ENCODE results near the gene CDYL. TPM values are rescaled to one million over a fixed set of nuclear protein-coding genes. Genes with fewer than 3 reads are reported as not detected.

CDYL gene
- total RNA-seq, 1 donor from 2014 or later = 31.8 TPM

DNA sequence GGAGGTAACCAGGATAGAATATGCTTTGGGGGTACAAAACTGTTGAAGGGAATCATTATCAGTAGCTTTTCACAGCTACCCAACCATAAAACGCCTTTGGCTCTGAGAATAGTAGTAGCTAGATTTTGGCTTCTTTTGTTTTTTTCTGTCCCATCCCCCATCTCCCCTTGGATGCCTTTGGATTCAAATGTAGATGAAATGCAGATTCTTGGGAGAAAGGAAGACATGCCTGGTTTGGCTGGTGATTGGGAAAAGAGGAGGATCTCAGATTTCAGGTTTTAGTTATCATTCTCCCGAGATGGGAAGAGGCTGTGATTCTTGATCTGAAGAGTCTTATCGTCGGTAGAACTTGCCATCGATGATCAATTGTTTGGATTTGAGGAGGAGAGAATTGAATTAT, 3.5 kb upstream of the CDYL start:
- ATAC-seq (no peak), DNase-seq (no peak)
- intact Hi-C loops (cut with micrococcal nuclease) = no loop called here

DNA sequence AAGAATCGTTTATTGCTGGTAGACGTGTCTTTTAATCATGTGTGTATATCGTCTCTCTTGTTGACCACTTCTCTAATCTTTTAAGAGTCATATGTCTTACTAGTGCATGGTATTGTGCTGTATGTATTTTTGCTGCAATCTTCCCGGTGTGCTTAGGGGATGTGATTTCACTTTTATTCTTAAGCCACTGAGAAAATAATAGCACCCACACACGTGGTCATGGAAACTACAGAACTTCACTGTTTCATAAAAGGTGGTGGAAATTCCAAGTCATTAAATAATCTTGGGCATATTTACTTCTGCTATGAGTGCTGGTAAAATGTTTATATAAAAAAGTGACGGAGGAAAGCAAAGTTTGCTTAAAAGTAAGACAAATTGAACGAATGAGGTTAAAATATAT, 3.0 kb upstream of the CDYL start:
- DNase-seq (no peak), ATAC-seq (no peak)
- intact Hi-C loops (cut with micrococcal nuclease) = no loop called here

DNA sequence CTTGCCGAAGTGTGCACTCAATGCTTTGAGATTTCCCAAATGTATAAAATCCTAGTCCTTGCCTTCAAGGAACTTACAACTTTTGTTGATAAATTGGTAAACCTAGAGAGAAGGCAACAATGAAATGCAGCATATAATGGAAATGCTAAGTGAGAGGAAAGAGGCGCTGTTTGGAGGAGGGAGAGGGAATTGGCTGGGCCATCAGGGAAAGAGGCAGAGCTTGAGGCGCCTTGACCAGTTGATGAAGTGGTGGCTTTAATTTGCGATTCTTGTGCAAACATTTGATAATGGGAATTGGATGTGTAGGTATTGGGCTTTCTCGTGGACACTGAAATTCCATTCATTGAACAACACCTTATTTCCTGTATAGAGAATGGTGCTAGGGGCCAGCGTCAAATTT, 1.9 kb upstream of the CDYL start:
- ATAC-seq = no peak
- intact Hi-C loops (cut with micrococcal nuclease) = no loop called here
- no peak for DNase-seq

DNA sequence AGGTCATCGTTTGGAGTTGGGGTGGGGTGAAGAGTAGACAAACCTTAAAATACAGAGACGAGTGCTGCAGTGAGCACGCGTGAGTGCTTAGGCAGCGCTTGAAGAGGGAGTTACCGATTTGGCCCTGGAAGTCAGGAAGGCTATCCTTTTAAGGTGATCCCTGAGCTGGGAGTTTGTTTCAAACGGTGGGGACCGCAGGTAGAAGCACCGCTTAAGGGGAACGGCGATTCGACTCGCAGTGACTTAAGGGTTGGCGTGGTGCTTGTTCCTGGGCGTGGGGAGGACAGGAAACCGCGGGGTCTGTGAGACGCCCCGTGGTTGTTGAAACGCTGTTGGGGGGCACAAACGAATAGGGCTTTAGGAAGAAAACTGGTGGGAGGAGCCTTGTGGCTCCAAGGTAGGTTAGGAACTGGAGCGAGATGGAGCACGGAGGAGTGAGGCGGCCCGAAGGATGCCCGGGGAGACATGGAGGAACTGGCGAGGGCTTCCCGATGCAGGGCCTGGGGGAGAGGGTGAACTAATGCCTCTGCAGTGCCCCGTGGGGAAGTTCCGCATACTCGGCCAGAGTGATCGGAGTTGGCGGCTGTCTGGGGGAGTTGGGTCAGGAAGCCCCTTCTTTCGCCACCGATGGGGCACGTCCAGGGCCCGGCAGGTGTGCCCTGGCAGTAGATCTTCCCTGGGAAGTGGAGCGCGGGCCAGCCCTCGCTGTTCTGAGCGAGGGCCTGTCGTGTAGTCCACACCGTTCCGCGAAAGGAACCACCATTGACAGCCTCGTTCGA, 1.3 kb upstream of the CDYL start:
- DNase-seq = no peak
- intact Hi-C loops (cut with micrococcal nuclease) = no loop called here
- peak; percentile 8 for ATAC-seq

DNA sequence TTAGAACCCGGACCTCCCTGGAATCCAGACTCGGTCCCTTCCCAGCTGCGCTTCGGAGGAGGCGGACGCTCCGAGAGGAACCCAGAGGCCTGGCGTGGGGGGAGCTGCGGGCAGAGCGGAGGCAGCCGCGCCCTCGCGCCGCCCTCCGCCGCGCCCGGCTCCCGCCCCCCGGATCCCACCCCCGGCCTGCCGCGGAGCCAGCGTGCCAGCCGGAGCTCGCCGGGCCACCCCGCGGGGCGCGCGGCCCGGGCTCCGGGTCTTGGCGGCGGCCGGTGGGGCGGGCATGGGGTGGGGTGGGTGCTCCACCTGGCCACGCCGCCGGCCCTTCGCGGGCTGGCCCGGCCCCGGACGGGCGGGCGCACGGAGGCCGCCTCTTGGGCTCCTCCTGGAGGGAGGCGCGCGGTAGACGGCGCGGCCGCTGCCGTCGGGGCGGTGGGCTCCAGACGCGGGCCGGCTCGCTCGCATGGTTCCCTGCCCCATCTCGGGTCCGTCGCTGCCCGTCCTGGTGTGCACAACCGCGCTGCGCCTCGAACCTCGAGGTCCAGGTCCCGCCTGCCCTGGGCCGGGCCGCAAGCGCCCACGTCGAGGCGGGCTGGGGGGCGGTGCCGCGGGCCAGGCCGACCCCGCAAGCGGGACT, 592 bp upstream of the CDYL start:
- peak; percentile 84 for DNase-seq
- peak; percentile 86 for ATAC-seq
- intact Hi-C loops (cut with micrococcal nuclease) = no loop called here

DNA sequence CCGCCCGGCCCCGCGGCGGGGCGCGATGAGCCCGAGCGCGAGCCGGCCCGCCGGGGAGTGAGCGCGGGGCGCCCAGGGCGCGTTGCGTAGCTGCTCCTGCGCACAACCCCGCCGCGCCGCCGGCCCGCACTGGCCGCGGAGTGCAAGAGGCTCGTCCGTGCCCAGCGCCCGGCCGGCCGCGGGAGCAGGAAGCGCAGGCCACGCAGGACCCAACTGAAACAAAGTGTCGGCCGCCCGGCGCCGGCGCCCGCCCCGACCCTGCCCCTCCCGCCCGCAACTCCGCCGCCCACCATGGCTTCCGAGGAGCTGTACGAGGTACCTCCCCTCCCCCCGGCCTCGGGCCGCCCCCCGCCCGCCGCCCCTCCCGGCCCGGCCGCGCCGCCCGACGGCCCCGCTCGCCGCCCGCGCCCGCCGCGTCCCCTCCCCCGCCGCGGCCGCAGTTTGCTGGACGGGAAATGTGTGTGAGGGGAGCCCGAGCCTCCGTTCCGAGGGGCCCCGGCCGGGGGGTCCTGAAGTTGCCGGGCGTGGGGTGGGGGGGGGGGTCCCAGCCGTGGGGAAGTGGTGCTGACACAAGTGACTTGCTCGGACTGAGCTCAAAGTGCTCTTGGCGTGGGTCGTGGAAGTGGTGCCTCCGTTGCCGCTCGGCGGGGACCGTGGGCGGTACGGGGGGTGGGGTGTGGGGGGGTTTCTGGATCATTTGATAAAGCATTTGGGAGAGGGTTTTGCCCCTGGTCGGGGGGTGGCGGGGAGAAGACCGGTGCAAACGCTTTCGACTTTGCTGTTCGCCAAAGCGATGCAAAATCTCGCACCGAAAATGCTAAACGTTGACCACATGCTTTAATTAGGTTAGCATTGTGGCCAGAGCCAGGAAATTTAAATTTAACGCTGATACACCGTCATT, 539 bp downstream of the CDYL start:
- DNase-seq = no peak
- intact Hi-C loops (cut with micrococcal nuclease) = no loop called here

DNA sequence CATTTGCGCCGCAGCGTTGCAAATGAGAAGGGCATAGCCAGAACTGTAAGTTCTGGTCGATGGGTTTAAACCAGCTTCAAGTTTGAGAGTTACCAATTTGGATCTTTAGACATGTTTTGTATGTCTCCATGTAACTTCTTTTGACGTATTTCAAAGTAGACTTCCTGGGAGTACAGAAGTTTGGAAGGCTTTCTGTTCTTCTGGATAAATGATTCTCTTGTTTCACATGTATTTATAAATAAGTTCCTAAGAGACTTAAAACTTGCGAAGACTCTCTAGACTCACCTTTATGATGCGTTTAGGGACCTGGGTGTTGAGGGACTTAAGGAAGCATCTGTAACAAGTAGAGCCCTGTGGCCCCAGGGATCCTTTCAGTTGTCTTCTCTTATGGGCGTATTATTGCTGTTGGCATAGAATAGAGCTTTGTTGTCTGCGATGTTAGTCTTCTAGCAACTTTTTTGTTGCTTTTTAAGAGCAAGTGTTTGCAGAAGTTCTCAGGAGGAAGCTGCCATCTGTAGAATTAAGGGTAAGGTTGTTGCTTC, 1.3 kb downstream of the CDYL start:
- DNase-seq = no peak
- intact Hi-C loops (cut with micrococcal nuclease) = no loop called here
- ATAC-seq = no peak

More for the DNA sequence above, 539 bp downstream of the CDYL start:
- peak; percentile 9 for ATAC-seq

DNA sequence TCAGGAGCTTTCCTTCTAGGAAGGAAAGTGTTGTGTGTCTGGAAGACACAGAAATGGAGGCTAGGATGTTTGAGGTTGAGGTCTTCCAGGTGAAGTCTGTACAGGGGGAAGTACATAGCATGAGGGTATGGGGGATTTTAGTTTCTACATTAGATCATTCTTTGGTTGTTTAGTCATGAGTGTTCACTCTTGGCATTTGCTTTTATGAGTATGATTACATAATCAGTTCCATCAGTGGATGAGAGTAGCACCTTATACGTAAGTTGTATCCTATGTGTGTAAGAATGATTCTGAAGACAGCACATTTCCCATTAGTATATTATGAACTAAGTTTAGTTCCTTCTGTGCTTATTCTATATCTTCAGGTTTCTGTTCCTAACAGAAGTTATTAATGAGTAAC, 1.9 kb downstream of the CDYL start:
- DNase-seq (no peak), ATAC-seq (no peak)
- intact Hi-C loops (cut with micrococcal nuclease) = no loop called here

DNA sequence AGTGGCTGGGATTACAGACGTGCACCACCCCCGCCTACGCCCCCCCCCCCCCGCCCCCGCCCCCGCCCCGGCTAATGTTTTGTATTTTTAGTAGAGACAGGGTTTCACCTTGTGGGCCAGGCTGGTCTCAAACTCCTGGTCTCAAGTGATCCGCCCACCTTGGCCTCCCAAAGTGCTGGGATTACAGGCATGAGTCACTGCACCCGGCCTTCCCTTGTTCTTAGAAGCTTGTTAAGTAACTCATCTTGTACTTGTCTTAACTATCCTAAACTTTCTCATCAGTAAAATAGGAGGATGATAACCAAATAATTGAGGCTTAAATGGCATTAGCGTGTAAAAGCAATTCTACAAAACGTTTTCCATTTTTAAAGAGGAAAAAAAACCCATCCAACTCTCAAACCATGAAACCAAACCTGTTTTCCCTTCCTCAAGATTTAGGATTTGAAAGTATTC, 4.2 kb downstream of the CDYL start:
- DNase-seq (no peak), ATAC-seq (no peak)
- intact Hi-C loops (cut with micrococcal nuclease) = no loop called here

DNA sequence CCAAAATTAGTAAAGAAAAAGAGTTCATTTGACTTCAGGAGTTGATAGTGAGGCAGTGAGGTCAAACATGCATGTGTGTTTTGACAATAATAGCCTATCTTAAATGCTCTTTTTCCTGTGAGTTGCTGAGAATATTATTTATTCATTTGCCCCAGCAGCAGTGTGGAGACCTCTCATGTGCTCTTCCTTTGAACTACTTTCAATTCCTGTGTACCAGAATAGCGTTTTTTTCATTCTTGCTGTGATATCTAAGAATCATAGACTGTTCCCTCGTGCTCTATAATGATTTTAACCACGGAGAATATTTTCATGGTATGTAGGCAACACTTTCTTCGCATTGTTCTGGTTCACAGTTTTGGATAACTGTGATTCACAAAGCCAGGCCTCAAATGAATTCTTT, 5.2 kb downstream of the CDYL start:
- DNase-seq = no peak
- intact Hi-C loops (cut with micrococcal nuclease) = no loop called here
- no peak for ATAC-seq

DNA sequence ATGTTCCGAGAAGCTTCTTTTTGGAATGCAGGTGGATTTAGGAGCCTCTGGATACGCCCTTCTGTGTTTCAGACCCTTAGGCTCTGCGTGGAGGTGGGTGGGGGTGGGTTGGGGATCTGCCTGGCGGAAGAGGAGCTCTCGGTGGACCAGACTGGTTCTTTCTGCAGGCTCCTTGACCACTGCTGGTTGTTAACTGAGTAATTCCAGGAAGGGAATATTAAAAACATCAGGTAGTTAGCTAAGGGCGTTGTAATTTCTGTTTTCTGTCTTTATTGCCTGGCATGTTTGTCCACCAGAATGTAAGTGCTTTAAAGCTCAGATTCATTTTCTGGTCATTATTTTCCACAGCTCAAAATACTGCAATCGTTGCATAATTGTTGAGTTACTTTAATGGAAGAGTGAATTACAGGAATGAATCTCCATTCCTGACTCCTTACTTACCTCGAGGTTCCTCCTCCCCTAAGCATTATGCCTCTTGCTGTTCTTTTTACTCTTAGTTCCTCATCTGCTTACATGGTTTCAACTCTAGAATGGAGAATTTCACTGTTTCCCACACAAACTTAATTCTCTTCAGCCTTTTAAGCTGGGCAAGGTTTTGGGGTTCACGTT, 5.9 kb downstream of the CDYL start:
- ATAC-seq (no peak), DNase-seq (no peak)
- intact Hi-C loops (cut with micrococcal nuclease) = no loop called here

DNA sequence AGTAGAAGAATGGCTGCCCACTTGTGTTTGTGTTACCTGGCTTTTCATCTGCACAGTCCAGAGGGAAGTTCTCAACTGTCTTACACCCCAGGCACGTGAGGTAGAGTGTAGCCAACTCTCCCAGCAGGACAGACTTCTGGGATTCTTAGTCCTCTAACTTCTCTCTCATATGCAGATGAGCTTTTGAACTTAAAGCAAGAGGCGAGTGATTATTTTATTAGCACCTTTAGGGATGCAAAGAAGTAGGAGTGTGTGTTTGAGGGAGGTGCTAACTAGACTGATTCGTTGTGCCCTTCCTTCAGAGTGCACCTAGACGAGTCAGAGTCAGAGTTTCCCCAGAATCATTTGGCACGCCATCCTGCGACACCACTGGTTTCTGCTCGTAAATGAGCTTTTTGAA, 10.8 kb downstream of the CDYL start:
- DNase-seq (no peak), ATAC-seq (no peak)
- intact Hi-C loops (cut with micrococcal nuclease) = no loop called here

DNA sequence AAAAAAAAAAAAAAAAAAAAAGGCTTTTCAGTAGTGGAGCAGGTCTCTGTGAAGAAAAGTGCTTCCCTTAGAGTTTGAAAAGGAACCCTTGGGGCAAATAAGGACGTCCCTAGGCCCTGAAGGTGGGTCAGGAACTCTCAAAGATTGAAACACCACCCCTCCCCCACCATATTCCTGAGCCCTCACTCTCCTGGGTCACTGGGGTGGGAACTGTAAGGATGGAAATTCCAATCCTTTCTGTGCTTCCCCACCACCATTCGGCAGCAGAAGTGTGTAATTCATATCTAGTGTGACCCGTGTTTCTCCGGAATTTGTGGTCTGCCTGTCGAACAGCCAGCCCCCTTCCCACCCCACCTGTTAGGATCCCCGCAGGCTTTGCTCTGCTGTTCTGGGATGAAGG, 12.3 kb downstream of the CDYL start:
- intact Hi-C loops (cut with micrococcal nuclease) = no loop called here
- no peak for DNase-seq
- no peak for ATAC-seq

DNA sequence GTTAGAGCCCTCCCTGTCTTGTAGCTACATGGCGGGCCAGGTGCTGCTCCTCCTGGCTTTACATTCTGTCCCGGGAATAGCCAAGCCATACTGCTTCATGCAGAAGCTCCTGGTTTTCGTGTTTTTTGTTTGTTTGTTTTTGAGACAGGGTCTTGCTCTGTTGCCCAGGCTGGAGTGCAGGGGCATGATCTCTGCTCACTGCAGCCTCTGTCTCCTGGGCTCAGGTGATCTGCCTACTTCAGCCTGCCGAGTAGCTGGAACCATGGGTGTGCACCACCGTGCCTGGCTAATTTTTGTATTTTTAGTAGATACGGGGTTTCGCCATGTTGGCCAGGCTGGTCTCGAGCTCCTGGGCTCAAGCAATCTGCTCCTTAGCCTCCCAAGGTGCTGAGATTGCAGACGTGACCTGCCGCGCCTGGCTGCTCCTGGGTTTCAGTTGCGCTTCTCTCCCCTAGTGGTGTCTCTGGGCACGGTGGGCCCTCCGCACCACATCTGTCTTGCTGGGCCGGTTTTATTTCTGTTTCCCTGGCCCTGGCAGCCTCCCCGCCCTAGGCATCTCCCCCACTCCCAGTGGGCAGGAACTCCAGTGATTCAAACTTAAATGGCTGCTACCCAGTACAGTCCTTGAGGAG, 12.9 kb downstream of the CDYL start:
- no peak for DNase-seq
- intact Hi-C loops (cut with micrococcal nuclease) = no loop called here
- ATAC-seq = no peak

DNA sequence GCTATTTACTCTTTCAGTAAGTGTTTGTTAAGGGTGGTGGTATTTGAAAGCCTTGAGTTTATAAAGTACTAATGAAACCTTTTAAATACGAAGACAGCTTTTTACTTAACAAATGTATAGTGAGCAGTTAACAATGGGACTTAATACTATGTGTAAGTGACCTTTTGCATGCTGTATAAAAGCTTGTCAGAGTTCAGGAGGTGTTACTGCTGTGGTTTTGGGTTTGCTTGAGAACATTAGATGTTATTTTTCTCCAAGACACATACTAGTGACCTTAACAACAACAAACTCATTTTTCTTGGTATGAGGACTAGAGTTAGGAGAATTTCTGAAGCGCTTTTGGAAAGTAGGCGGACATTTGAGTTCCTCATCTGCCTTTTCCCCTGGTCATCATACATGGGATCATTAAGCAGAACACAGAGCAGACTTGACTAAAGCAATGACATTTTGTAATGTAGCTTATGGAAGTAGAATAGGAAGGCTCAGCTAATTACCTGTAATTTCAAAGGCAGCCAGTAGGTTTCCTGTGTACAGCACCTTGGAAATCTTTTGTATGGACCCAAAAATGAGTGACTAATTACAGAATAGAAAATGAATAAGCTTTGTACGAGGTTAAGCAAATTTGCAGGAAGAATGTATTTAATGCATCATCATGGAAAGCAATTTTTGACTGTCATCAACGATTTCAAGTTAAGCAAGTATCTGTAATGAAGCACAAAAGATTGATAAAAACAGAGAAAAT, 14.1 kb downstream of the CDYL start:
- no peak for DNase-seq
- no peak for ATAC-seq
- intact Hi-C loops (cut with micrococcal nuclease) = no loop called here

DNA sequence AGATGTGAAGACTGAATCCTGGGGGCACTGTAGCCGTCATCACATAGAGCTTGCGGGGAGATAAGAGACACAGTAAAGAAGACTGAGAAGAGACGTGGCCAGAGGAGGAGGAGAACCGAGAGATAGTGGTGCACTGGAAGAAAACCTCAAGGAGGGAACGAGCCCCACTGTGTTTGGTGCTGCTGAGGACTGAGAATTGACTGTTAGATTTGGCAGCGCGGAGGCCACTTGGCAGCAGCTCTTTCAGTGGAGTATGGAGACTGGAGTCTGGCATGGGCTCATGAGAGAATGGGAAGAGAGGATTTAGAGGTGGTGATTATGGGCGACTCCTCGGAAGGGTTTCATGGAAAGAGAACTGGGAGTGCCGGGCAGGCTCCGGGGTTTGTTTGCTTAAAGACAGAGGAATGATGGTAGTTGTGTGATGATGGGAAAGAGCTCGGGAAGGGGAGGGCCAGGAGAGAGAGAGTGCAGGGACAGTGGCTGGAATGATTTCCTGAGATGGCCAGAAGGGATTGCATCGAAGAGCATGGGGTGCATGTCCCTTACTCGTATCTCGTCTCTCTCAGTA, 18.0 kb downstream of the CDYL start:
- intact Hi-C loops (cut with micrococcal nuclease) = no loop called here
- peak; percentile 76 for DNase-seq
- ATAC-seq = peak; percentile 96

DNA sequence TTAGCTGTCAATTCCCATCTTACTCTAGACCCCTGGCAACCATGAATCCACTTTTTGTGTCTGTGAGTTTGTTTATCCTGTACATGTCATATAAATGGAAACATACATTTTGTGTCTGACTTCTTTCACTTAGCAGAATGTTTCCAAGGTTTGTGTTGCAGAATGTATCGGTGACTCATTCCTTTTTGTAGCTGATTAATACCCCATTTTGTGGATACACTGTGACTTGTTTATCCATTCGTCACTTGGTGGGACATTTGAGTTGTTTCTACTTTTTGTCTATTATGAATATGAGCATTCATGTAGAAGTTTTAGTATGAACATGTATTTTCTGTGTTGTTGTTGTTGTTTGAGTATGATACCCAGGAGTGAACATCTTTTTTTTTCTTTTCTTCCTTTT, 21.4 kb downstream of the CDYL start:
- DNase-seq (no peak), ATAC-seq (no peak)
- intact Hi-C loops (cut with micrococcal nuclease) = no loop called here

DNA sequence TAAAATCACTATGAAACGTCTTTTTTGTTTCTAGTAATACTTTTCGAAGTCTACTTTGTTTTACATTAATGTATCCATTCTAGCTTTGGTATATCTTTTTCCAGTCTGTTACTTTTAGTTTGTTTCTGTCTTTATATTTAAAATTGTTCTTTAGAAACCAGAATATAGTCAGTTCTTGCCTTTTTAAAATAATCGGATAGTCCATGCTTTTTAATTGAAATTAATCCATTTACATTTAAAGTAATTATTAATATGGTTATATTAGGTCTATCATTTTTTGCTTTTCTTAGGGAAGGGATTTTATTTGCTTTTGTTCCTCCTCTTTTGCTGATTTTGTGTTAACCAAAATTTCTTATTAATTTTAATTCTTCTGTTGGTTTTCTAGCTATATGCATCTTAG, 23.7 kb downstream of the CDYL start:
- ATAC-seq (no peak), DNase-seq (no peak)
- intact Hi-C loops (cut with micrococcal nuclease) = no loop called here
